GM10266 (cell line): ENCODE results near the gene DHX35.

Experiments used
- DNase-seq: peaks from one replicate; pipeline ENCODE4 v3.0.0; 2012; ENCODE audit errors: extremely low spot score
- CTCF ChIP-seq: IDR thresholded peaks from 2 replicates; pipeline ENCODE4 v1.5.1; 2012; ENCODE audit warnings: mild to moderate bottlenecking, low read depth; ENCODE audit not compliant: control insufficient read depth, insufficient read depth; ENCODE audit errors: missing control alignments

DHX35 gene

GRCh38 chr20:39044501-39044900 lies 82.4 kb downstream of the DHX35 start:
- TF ChIP-seq CTCF = no peak
- no peak for DNase-seq

GRCh38 chr20:39045676-39046075 lies 83.5 kb downstream of the DHX35 start:
- DNase-seq = no peak
- TF ChIP-seq CTCF = no peak

GRCh38 chr20:39047417-39047985 lies 85.4 kb downstream of the DHX35 start:
- DNase-seq = no peak
- TF ChIP-seq CTCF = no peak

GRCh38 chr20:39048000-39048696 lies 86.0 kb downstream of the DHX35 start:
- DNase-seq = peak; percentile 82
- TF ChIP-seq CTCF = peak; percentile 99

GRCh38 chr20:39049148-39049547 lies 87.0 kb downstream of the DHX35 start:
- peak; percentile 29 for DNase-seq
- TF ChIP-seq CTCF = no peak

GRCh38 chr20:39049684-39050554 lies 87.8 kb downstream of the DHX35 start:
- peak; percentile 99 for TF ChIP-seq CTCF
- DNase-seq = peak; percentile 83
